Measurements from ENCODE around the gene RAP2A.

Gene RAP2A

GRCh38 chr13:97431171-97431764 is 2.7 kb upstream of the RAP2A start:
- TF ChIP-seq, protein P1, sequence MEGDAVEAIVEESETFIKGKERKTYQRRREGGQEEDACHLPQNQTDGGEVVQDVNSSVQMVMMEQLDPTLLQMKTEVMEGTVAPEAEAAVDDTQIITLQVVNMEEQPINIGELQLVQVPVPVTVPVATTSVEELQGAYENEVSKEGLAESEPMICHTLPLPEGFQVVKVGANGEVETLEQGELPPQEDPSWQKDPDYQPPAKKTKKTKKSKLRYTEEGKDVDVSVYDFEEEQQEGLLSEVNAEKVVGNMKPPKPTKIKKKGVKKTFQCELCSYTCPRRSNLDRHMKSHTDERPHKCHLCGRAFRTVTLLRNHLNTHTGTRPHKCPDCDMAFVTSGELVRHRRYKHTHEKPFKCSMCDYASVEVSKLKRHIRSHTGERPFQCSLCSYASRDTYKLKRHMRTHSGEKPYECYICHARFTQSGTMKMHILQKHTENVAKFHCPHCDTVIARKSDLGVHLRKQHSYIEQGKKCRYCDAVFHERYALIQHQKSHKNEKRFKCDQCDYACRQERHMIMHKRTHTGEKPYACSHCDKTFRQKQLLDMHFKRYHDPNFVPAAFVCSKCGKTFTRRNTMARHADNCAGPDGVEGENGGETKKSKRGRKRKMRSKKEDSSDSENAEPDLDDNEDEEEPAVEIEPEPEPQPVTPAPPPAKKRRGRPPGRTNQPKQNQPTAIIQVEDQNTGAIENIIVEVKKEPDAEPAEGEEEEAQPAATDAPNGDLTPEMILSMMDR (conservative IDR thresholded peaks at IDR 0.05; ENCODE audit: low read depth, low read length) = no peak
- no peak overlapping the region for H3K4me3 ChIP-seq (ENCODE audit: low read length)
- DNase-seq (ENCODE audit: low read depth) = no peak

GRCh38 chr13:97432232-97432916 is 1.6 kb upstream of the RAP2A start:
- TF ChIP-seq, protein P1 (conservative IDR thresholded peaks at IDR 0.05; ENCODE audit: low read depth, low read length) = no peak
- DNase-seq (ENCODE audit: low read depth) = no peak
- peak overlapping the region; percentile 85 for H3K4me3 ChIP-seq (ENCODE audit: low read length)

DNA sequence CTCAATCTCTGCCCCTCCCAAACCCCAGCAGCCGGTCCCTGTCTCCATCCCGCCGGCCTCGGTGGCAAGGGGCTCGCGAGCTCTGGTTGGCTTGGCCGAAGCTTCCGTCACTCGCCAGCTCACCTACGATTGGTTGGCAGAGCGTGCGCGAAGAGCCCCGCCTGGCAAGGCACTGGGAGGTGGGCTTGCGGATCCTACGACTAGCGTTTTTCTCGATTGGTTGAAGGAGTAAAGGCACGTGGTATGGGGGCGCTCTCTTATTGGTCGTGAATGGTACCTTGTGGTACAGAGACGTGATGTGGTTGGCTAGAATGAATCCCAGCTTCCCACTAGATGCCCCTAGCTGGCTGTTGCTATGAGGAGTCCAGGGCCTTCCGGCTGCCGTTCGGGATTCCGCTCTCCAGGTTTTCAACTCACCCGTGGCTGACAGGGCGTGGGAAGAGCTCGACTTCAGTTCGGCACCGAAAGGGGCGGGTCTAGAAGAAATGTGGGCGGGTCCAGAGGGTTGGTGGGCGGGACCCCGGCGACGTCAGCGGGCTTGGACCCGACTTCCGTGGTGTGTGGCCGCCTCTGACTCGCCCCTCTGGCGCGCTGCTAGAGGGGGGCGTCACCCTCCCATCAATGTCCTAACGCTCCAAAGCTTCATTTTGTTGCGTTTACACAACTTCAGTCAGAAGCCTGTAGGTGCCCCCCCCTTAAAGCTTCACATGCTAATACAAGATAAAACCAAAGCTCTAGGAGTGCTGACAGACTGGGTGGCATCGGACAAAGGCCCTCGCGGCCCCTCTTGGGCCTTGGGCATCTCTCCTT is 847 bp upstream of the RAP2A start:
- TF ChIP-seq, protein P1 (conservative IDR thresholded peaks at IDR 0.05; ENCODE audit: low read depth, low read length) = no peak
- H3K4me3 ChIP-seq (ENCODE audit: low read length) = peak overlapping the region; percentile 90
- peak; percentile 100 for DNase-seq (ENCODE audit: low read depth)

GRCh38 chr13:97434397-97435201 is 630 bp downstream of the RAP2A start:
- DNase-seq (ENCODE audit: low read depth) = no peak
- peak overlapping the region; percentile 75 for H3K4me3 ChIP-seq (ENCODE audit: low read length)
- TF ChIP-seq, protein P1 (conservative IDR thresholded peaks at IDR 0.05; ENCODE audit: low read depth, low read length) = no peak

DNA sequence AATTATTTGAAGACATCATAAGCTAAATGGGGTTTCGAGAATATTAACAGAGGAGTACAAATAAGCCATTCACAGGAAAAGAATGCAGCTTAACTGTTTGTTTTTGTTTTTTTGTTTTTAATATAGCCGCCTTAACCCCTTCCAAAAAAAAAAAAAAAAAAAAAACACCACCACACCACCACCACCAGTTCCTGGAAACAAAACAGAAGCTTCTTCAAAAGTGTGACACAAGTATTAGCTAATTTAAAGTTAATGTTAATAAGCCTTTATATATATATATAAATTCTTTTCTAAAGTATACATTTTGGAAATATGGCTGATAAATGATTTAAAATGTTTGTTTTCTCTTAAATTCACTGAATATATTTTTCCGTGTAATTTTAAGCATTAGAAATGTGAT is 1.4 kb downstream of the RAP2A start:
- no peak for DNase-seq (ENCODE audit: low read depth)
- TF ChIP-seq, protein P1 (conservative IDR thresholded peaks at IDR 0.05; ENCODE audit: low read depth, low read length) = no peak
- H3K4me3 ChIP-seq (ENCODE audit: low read length) = peak overlapping the region; percentile 75

DNA sequence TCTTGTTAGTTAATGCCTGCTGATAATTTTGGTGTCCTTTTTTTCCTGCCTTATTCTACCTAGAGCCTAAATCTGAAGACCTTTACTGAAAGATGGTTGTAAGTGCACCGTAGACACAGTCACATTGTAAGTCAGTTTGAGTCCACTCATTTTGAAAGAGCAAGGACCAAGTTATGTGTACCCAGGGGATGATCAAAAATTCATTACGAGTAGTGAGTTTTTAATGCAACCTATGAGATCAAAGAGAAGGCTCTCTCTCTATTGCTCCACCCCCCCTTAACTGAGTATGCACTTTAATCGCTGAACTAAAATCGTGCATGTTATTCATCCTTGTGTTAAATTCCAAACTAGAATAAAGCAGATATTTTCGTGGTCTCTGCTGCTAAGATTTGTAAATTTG is 1.8 kb downstream of the RAP2A start:
- H3K4me3 ChIP-seq (ENCODE audit: low read length) = peak overlapping the region; percentile 75
- no peak for DNase-seq (ENCODE audit: low read depth)
- TF ChIP-seq, protein P1 (conservative IDR thresholded peaks at IDR 0.05; ENCODE audit: low read depth, low read length) = no peak
